ENCODE results near the gene TTC38.
"Not testable (repeated sequence)": the region's sequence is repeated elsewhere in the genome, so short reads cannot be mapped to it uniquely, and the experiment has no call there.

Gene TTC38

GRCh38 chr22:46263216-46263590, 4.6 kb upstream of the TTC38 start, which contains the start of gene PKDREJ:
TSS of gene PKDREJ (minus strand) at chr22:46263343. CDS start at chr22:46263322, 21 bp downstream.
- TF ChIP-seq CTCF (IDR thresholded peaks at IDR 0.05; ENCODE audit: control insufficient read depth, extremely low read depth, insufficient read depth): no peak
- no peak within 1 kb of the TSS for H3K4me3 ChIP-seq (ENCODE audit: low read depth, low read length)
- no peak for DNase-seq (ENCODE audit: low read depth)

- H3K4me3 ChIP-seq (ENCODE audit: low read depth, low read length); DNase-seq (ENCODE audit: low read depth): not testable (repeated sequence)
Observed at GRCh38 chr22:46264520-46264919, 3.3 kb upstream of the TTC38 start.

- not testable (repeated sequence) for H3K4me3 ChIP-seq (ENCODE audit: low read depth, low read length); DNase-seq (ENCODE audit: low read depth)
Observed at GRCh38 chr22:46265627-46266026, 2.2 kb upstream of the TTC38 start.

- peak; percentile 17 for DNase-seq (ENCODE audit: low read depth)
- H3K4me3 ChIP-seq (ENCODE audit: low read depth, low read length): no peak overlapping the region
- TF ChIP-seq CTCF (IDR thresholded peaks at IDR 0.05; ENCODE audit: control insufficient read depth, extremely low read depth, insufficient read depth): no peak
Observed at GRCh38 chr22:46269564-46269963, 1.8 kb downstream of the TTC38 start.

- no peak for DNase-seq (ENCODE audit: low read depth)
- no peak overlapping the region for H3K4me3 ChIP-seq (ENCODE audit: low read depth, low read length)
- no peak for TF ChIP-seq CTCF (IDR thresholded peaks at IDR 0.05; ENCODE audit: control insufficient read depth, extremely low read depth, insufficient read depth)
Observed at GRCh38 chr22:46272196-46272595, 4.4 kb downstream of the TTC38 start.

GRCh38 chr22:46272762-46273431, 5.1 kb downstream of the TTC38 start:
- DNase-seq (ENCODE audit: low read depth): no peak
- TF ChIP-seq CTCF (IDR thresholded peaks at IDR 0.05; ENCODE audit: control insufficient read depth, extremely low read depth, insufficient read depth): no peak

GRCh38 chr22:46273432-46274148, 5.8 kb downstream of the TTC38 start:
- no peak for DNase-seq (ENCODE audit: low read depth)
- no peak overlapping the region for H3K4me3 ChIP-seq (ENCODE audit: low read depth, low read length)
- TF ChIP-seq CTCF (IDR thresholded peaks at IDR 0.05; ENCODE audit: control insufficient read depth, extremely low read depth, insufficient read depth): no peak

More at GRCh38 chr22:46272762-46273431, 5.1 kb downstream of the TTC38 start:
- H3K4me3 ChIP-seq (ENCODE audit: low read depth, low read length): no peak overlapping the region

- H3K4me3 ChIP-seq (ENCODE audit: low read depth, low read length): no peak overlapping the region
- no peak for TF ChIP-seq CTCF (IDR thresholded peaks at IDR 0.05; ENCODE audit: control insufficient read depth, extremely low read depth, insufficient read depth)
- no peak for DNase-seq (ENCODE audit: low read depth)
Observed at GRCh38 chr22:46274381-46274780, 6.6 kb downstream of the TTC38 start.
